Measurements from ENCODE around the gene SUMF2.

SUMF2 gene

GRCh38 chr7:56106108-56107073, 42.3 kb downstream of the SUMF2 start, which contains the start of gene CHCHD2 (continued):
- TF ChIP-seq ZNF335 (tag by site-specific recombination; conservative IDR thresholded peaks at IDR 0.05) (peak; percentile 66), EGR2 (tag by site-specific recombination; IDR thresholded peaks at IDR 0.05; ENCODE audit: low read depth) (peak; percentile 79), ZNF560 (tag by site-specific recombination; IDR thresholded peaks at IDR 0.05; ENCODE audit: borderline replicate concordance) (no peak), GLI4 (tag by site-specific recombination; IDR thresholded peaks at IDR 0.05) (no peak), ZBTB20 (tag by site-specific recombination; IDR thresholded peaks at IDR 0.05) (no peak), ZNF2 (tag by site-specific recombination; IDR thresholded peaks at IDR 0.05) (no peak), BCL11A (tag by site-specific recombination; IDR thresholded peaks at IDR 0.05; ENCODE audit: low read depth) (no peak), ZNF610 (tag by site-specific recombination; IDR thresholded peaks at IDR 0.05; ENCODE audit: borderline replicate concordance) (no peak), ZSCAN18 (tag by site-specific recombination; IDR thresholded peaks at IDR 0.05) (no peak), ZSCAN30 (tag by site-specific recombination; IDR thresholded peaks at IDR 0.05) (peak; percentile 62; the same call in 1 of the 2 replicates), ZNF394 (tag by site-specific recombination; IDR thresholded peaks at IDR 0.05; ENCODE audit: borderline replicate concordance) (no peak), RBAK (tag by site-specific recombination; IDR thresholded peaks at IDR 0.05) (no peak), ZNF658 (tag by site-specific recombination; IDR thresholded peaks at IDR 0.05) (no peak), ZNF580 (tag by site-specific recombination; IDR thresholded peaks at IDR 0.05) (peak; percentile 97), SETDB1 (IDR thresholded peaks at IDR 0.05; ENCODE audit: insufficient read length, low read length) (no peak), PRDM6 (tag by site-specific recombination; IDR thresholded peaks at IDR 0.05) (no peak), SP2 (tag by site-specific recombination; IDR thresholded peaks at IDR 0.05) (peak; percentile 95), ZNF701 (tag by site-specific recombination; IDR thresholded peaks at IDR 0.05) (no peak), ELK4 (IDR thresholded peaks at IDR 0.05; ENCODE audit: borderline replicate concordance, low read depth, low read length) (no peak), ZNF792 (tag by site-specific recombination; IDR thresholded peaks at IDR 0.05) (no peak), SCRT2 (tag by site-specific recombination; IDR thresholded peaks at IDR 0.05) (no peak), ZNF518A (tag by site-specific recombination; conservative IDR thresholded peaks at IDR 0.05; ENCODE audit: low read depth) (peak; percentile 98), KLF1 (tag by site-specific recombination; IDR thresholded peaks at IDR 0.05) (peak; percentile 27; the same call in 1 of the 2 replicates), ZNF645 (tag by site-specific recombination; IDR thresholded peaks at IDR 0.05) (no peak), ZNF629 (tag by site-specific recombination; IDR thresholded peaks at IDR 0.05) (0 out of 2 replicates have a peak, but pooled peaks have one; percentile 37), ZNF214 (tag by site-specific recombination; IDR thresholded peaks at IDR 0.05; ENCODE audit: borderline replicate concordance) (no peak), KLF7 (tag by site-specific recombination; IDR thresholded peaks at IDR 0.05; ENCODE audit: borderline replicate concordance) (0 out of 2 replicates have a peak, but pooled peaks have one; percentile 17)

Measured in HEK293 (cell line).